Neuronal stem cell (in vitro differentiated cells): ENCODE results near the gene KCNE3.

Experiments
- DNase-seq: peaks from one replicate; pipeline ENCODE4 v3.0.0-alpha.2; 2013; ENCODE audit warnings: low spot score
- H2AFZ ChIP-seq: one replicate; pipeline ENCODE4 v1.6.1; 2013; ENCODE audit warnings: mild to moderate bottlenecking, low read length, inconsistent platforms
- H2AK5ac ChIP-seq: 2 replicates; pipeline ENCODE4 v1.6.1; 2013; ENCODE audit warnings: low read depth, mild to moderate bottlenecking, inconsistent platforms, low read length, moderate library complexity, mixed read lengths
- H2BK120ac ChIP-seq: 2 replicates; pipeline ENCODE4 v1.6.1; 2013; ENCODE audit warnings: low read depth, mild to moderate bottlenecking, inconsistent platforms, low read length, moderate library complexity, mixed read lengths
- H2BK12ac ChIP-seq: one replicate; pipeline ENCODE4 v1.6.1; 2013; ENCODE audit warnings: low read length, inconsistent platforms
- H2BK15ac ChIP-seq: 2 replicates; pipeline ENCODE4 v1.6.1; 2013; ENCODE audit warnings: mild to moderate bottlenecking, low read length, inconsistent platforms, mixed read lengths
- H2BK5ac ChIP-seq: one replicate; pipeline ENCODE4 v1.6.1; 2013; ENCODE audit warnings: inconsistent platforms, mild to moderate bottlenecking, low read length, moderate library complexity
- H3K14ac ChIP-seq: one replicate; pipeline ENCODE4 v1.6.1; 2013; ENCODE audit warnings: low read length, inconsistent platforms
- H3K18ac ChIP-seq: 2 replicates; pipeline ENCODE4 v1.6.1; 2013; ENCODE audit warnings: low read length, inconsistent platforms
- H3K23ac ChIP-seq: 2 replicates; pipeline ENCODE4 v1.6.1; 2013; ENCODE audit warnings: low read depth, mild to moderate bottlenecking, mixed read lengths, low read length, inconsistent platforms; ENCODE audit not compliant: poor library complexity
- H3K27ac ChIP-seq: replicated peaks from 3 replicates; pipeline ENCODE4 v1.5.1; 2013; ENCODE audit warnings: low read length, inconsistent platforms
- H3K27me3 ChIP-seq, 3 experiments: 2 replicates each; pipeline ENCODE4 v1.6.1; 2013; ENCODE audit warnings: low read length in 3 of 3, mild to moderate bottlenecking in 2 of 3, inconsistent platforms in 1 of 3, low read depth in 1 of 3, mixed read lengths in 1 of 3, moderate library complexity in 1 of 3; ENCODE audit not compliant: control insufficient read depth in 3 of 3, insufficient read depth in 3 of 3
- H3K36me3 ChIP-seq, 2 donors: replicated peaks in 1 of 2; 2 replicates each; pipeline ENCODE4 v1.6.1; 2013; ENCODE audit warnings: low read length in 2 of 2; ENCODE audit not compliant: control insufficient read depth in 2 of 2, insufficient read depth in 2 of 2
- H3K4ac ChIP-seq: 2 replicates; pipeline ENCODE4 v1.6.1; 2013; ENCODE audit warnings: inconsistent platforms, mild to moderate bottlenecking, low read length, moderate library complexity
- H3K4me1 ChIP-seq, 2 donors: 1 replicate in 1 of 2; 2 replicates in 1 of 2; pipeline ENCODE4 v1.6.1; 2013; ENCODE audit warnings: low read length in 2 of 2, low read depth in 1 of 2; ENCODE audit not compliant: control insufficient read depth in 2 of 2, insufficient read depth in 1 of 2
- H3K4me2 ChIP-seq: one replicate; pipeline ENCODE4 v1.6.1; 2013; ENCODE audit warnings: mild to moderate bottlenecking, low read length, inconsistent platforms; ENCODE audit not compliant: insufficient read depth, poor library complexity, severe bottlenecking
- H3K4me3 ChIP-seq, 2 donors: 2 replicates each; pipeline ENCODE4 v1.5.1; 2013; ENCODE audit warnings: low read length in 2 of 2, mild to moderate bottlenecking in 2 of 2, inconsistent platforms in 1 of 2, moderate library complexity in 1 of 2
- H3K79me1 ChIP-seq: one replicate; pipeline ENCODE4 v1.6.1; 2013; ENCODE audit warnings: low read depth, mild to moderate bottlenecking, inconsistent platforms, low read length, moderate library complexity
- H3K9ac ChIP-seq: one replicate; pipeline ENCODE4 v1.6.1; 2013; ENCODE audit warnings: mild to moderate bottlenecking, low read depth, low read length, inconsistent platforms; ENCODE audit not compliant: poor library complexity
- H3K9me3 ChIP-seq, 2 donors: replicated peaks in 1 of 2; 2 replicates each; pipeline versions ENCODE3 to v1.6.1; 2013; ENCODE audit warnings: low read length in 2 of 2, mild to moderate bottlenecking in 2 of 2, inconsistent platforms in 1 of 2, low read depth in 1 of 2, mixed read lengths in 1 of 2, moderate library complexity in 1 of 2; ENCODE audit not compliant: control insufficient read depth in 2 of 2, insufficient read depth in 1 of 2
- H4K8ac ChIP-seq: one replicate; pipeline ENCODE4 v1.6.1; 2013; ENCODE audit warnings: low read depth, mild to moderate bottlenecking, inconsistent platforms, low read length, moderate library complexity
- H4K91ac ChIP-seq: one replicate; pipeline ENCODE4 v1.6.1; 2013; ENCODE audit warnings: low read length, low read depth, mild to moderate bottlenecking, inconsistent platforms; ENCODE audit not compliant: poor library complexity
- WGBS, 2 donors: extraction: QIAGEN DNeasy Blood & Tissue Kit; methylation state at CpG; one replicate each; pipeline ENCODE4 v1.1.7; 2013; ENCODE audit warnings: missing lambda C conversion rate in 2 of 2, mixed read lengths in 1 of 2; ENCODE audit not compliant: insufficient read length in 2 of 2, insufficient replicate concordance in 1 of 2; ENCODE audit errors: extremely low coverage in 2 of 2; 5-methylcytosine and 5-hydroxymethylcytosine counted together

Gene KCNE3

GRCh38 chr11:74459584-74459983 lies 7.8 kb downstream of the KCNE3 start:
- no peaks in the 10 kb centered on the region for H3K36me3 ChIP-seq
- no peak overlapping the region for H2AFZ ChIP-seq
- H4K91ac ChIP-seq, result no peak overlapping the region
- H2BK5ac ChIP-seq, result no peak overlapping the region
- no peaks in the 10 kb centered on the region for H3K79me1 ChIP-seq
- no peak overlapping the region for H3K4ac ChIP-seq
- H3K9me3 ChIP-seq, result no peaks in the 10 kb centered on the region
- H3K4me2 ChIP-seq, result no peak overlapping the region
- no peak overlapping the region for H3K23ac ChIP-seq
- H3K4me3 ChIP-seq, result no peak overlapping the region
- no peak overlapping the region for H2BK120ac ChIP-seq
- H2BK15ac ChIP-seq, result no peak overlapping the region
- H3K14ac ChIP-seq, result no peak overlapping the region
- H3K9ac ChIP-seq, result no peak overlapping the region
- no peak overlapping the region for H4K8ac ChIP-seq
- H2AK5ac ChIP-seq, result no peak overlapping the region
- H2BK12ac ChIP-seq, result no peak overlapping the region
- WGBS, 2 donors, result no CpG with 5 or more reads among the region's 1 CpG
- H3K27ac ChIP-seq, result no peak overlapping the region
- H3K27me3 ChIP-seq, result peaks cover 0 to 13% (median 0%) of the 10 kb centered on the region in 3 experiments
- no peak overlapping the region for H3K18ac ChIP-seq
- H3K4me1 ChIP-seq, result peaks cover 0 to 8% of the 10 kb centered on the region in 2 donors
- DNase-seq, result no peak

- Histone ChIP-seq H4K91ac (no peak overlapping the region), H3K18ac (no peak overlapping the region), H3K9ac (no peak overlapping the region), H2BK12ac (no peak overlapping the region), H2AFZ (peak overlapping the region; percentile 28), H2BK5ac (no peak overlapping the region), H2BK15ac (no peak overlapping the region), H3K4me1 (peaks cover 0 to 8% of the 10 kb centered on the region in 2 donors), H3K4ac (no peak overlapping the region), H3K9me3 (no peaks in the 10 kb centered on the region), H2AK5ac (no peak overlapping the region), H3K27ac (no peak overlapping the region), H3K4me3 (no peak overlapping the region), H3K23ac (no peak overlapping the region), H3K14ac (no peak overlapping the region), H3K79me1 (no peaks in the 10 kb centered on the region), H4K8ac (no peak overlapping the region), H3K36me3 (no peaks in the 10 kb centered on the region), H3K27me3 (no peaks in the 10 kb centered on the region), H2BK120ac (no peak overlapping the region), H3K4me2 (no peak overlapping the region)
- DNase-seq, result no peak
- no CpG with 5 or more reads among the region's 6 CpGs for WGBS, 2 donors
Observed at GRCh38 chr11:74457356-74457755, 10.0 kb downstream of the KCNE3 start.

GRCh38 chr11:74453373-74453975 lies 13.9 kb downstream of the KCNE3 start:
- H3K4me2 ChIP-seq, result no peak overlapping the region
- no peak overlapping the region for H2BK12ac ChIP-seq
- peak; percentile 58 for DNase-seq
- no CpG with 5 or more reads among the region's 10 CpGs for WGBS, 2 donors
- no peak overlapping the region for H2BK5ac ChIP-seq
- H3K4me1 ChIP-seq, result peaks cover 0 to 4% of the 10 kb centered on the region in 2 donors
- no peaks in the 10 kb centered on the region for H3K27me3 ChIP-seq
- H3K9me3 ChIP-seq, result no peaks in the 10 kb centered on the region
- no peak overlapping the region for H3K18ac ChIP-seq
- H4K8ac ChIP-seq, result no peak overlapping the region
- no peak overlapping the region for H2AK5ac ChIP-seq
- no peak overlapping the region for H3K9ac ChIP-seq
- H2AFZ ChIP-seq, result no peak overlapping the region
- no peak overlapping the region for H3K4ac ChIP-seq
- H2BK120ac ChIP-seq, result no peak overlapping the region
- no peak overlapping the region for H3K27ac ChIP-seq
- no peak overlapping the region for H3K4me3 ChIP-seq
- no peaks in the 10 kb centered on the region for H3K79me1 ChIP-seq
- no peaks in the 10 kb centered on the region for H3K36me3 ChIP-seq
- no peak overlapping the region for H4K91ac ChIP-seq
- H3K23ac ChIP-seq, result no peak overlapping the region
- H2BK15ac ChIP-seq, result no peak overlapping the region
- no peak overlapping the region for H3K14ac ChIP-seq

- Histone ChIP-seq H3K4me2 (no peak overlapping the region), H3K4ac (no peak overlapping the region), H2BK5ac (no peak overlapping the region), H3K79me1 (no peaks in the 10 kb centered on the region), H3K23ac (no peak overlapping the region), H3K18ac (no peak overlapping the region), H3K27ac (no peak overlapping the region), H2BK12ac (no peak overlapping the region), H3K9ac (no peak overlapping the region), H4K8ac (no peak overlapping the region), H3K4me1 (peaks cover 0 to 3% of the 10 kb centered on the region in 2 donors), H3K14ac (no peak overlapping the region), H3K4me3 (no peak overlapping the region), H2BK15ac (no peak overlapping the region), H2BK120ac (no peak overlapping the region), H2AFZ (no peak overlapping the region), H3K36me3 (no peaks in the 10 kb centered on the region), H3K27me3 (no peaks in the 10 kb centered on the region), H3K9me3 (no peaks in the 10 kb centered on the region), H2AK5ac (no peak overlapping the region), H4K91ac (no peak overlapping the region)
- no CpG with 5 or more reads among the region's 3 CpGs for WGBS, 2 donors
- no peak for DNase-seq
Observed at GRCh38 chr11:74452366-74452765, 15.0 kb downstream of the KCNE3 start.
